AG04449 (cell line): ENCODE data around the gene SLC8A3.

Source experiments
- CTCF ChIA-PET: fragments of 350-600 bp; formaldehyde crosslinking; extraction: SDS; loops from one replicate; lab custom pipeline; 2021; ENCODE audit warnings: antibody characterized with exemption; lab: Yijun Ruan, JAX
- POLR2A ChIA-PET: fragments of 400-600, 350-600 bp; formaldehyde crosslinking; extraction: SDS; loops from one replicate; lab custom pipeline; 2020; ENCODE audit warnings: antibody characterized with exemption, inconsistent platforms; lab: Yijun Ruan, JAX
- DNase-seq: peaks from one replicate; pipeline ENCODE4 v3.0.0-alpha.2; 2010; ENCODE audit warnings: low read depth, low spot score
- H3K4me3 ChIP-seq: 2 replicates; pipeline ENCODE4 v1.5.1; 2011; ENCODE audit warnings: low read depth, mild to moderate bottlenecking, control low read depth, low read length
- TF ChIP-seq, protein P1 (sequence below): IDR thresholded peaks from one replicate; pipeline ENCODE4 v1.5.1; 2011; ENCODE audit warnings: mild to moderate bottlenecking, moderate library complexity, low read length, control low read depth, inconsistent platforms; ENCODE audit not compliant: insufficient read depth; ENCODE audit errors: missing control alignments

Gene SLC8A3

DNA sequence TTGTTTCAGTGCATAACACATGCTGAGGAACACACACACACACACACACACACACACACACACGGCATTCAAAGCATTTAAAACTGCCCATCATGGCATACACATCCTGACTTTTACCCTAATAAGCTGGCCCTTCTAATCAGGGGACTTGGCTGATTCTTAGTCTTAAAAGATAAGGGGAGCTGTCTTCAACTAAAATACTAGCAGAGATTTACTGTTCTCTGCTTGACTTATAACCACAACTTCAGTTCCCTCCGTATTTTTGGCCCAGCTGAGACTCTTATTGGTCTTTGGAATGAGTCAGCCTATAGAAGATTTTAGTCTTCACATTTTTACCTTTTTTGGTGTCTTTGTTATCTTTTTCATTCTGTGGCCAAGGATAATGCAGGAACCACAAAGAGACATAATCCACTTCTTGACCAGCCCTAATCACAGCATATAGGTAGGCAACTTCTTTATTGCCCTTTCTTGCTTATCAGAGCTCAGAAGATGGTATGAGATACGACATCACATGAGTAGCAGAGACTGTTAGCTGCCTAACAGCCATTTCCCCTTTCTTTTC is 25.1 kb upstream of the SLC8A3 start:
- TF ChIP-seq, protein P1, sequence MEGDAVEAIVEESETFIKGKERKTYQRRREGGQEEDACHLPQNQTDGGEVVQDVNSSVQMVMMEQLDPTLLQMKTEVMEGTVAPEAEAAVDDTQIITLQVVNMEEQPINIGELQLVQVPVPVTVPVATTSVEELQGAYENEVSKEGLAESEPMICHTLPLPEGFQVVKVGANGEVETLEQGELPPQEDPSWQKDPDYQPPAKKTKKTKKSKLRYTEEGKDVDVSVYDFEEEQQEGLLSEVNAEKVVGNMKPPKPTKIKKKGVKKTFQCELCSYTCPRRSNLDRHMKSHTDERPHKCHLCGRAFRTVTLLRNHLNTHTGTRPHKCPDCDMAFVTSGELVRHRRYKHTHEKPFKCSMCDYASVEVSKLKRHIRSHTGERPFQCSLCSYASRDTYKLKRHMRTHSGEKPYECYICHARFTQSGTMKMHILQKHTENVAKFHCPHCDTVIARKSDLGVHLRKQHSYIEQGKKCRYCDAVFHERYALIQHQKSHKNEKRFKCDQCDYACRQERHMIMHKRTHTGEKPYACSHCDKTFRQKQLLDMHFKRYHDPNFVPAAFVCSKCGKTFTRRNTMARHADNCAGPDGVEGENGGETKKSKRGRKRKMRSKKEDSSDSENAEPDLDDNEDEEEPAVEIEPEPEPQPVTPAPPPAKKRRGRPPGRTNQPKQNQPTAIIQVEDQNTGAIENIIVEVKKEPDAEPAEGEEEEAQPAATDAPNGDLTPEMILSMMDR = no peak
- POLR2A ChIA-PET = no interaction called here
- CTCF ChIA-PET = no interaction called here
- no peak overlapping the region for H3K4me3 ChIP-seq
- no peak for DNase-seq

DNA sequence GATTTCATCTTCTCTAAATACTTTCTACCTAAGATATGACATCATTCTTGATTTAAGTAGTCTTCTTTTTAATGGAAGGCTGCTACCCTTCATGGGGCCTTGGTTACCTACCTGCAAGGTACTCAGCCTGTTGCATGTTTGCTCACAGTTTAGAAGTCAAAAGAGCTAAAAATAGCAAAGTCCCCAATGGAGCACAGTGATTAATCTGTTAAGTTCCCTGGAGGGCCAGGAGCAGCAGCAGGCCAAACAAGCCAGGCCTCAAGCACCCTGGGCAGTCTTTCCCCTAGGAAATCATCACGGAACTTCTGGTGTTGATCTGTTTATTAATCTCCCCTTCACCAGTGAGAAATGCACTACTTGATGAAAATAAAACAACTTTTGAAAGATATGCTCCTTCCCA is 24.0 kb upstream of the SLC8A3 start:
- POLR2A ChIA-PET = no interaction called here

DNA sequence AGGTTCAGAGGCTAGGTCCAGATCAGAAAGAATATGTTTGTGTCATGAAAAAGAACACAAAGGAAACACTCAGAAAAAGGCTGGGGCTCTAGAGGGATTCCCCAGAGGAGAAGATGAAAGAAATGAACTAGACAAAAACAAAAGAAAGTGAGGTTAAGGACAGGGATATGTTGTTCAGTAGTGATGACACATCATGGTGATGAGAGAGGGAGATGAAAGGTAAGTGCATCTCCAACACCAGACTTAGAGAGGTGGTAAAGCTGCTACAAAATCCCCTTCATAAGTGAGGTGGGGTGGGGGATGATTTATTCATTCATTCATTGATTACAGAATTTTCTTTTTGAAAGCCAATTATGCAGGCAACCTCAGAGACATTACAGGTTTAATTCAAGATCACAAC is 19.6 kb upstream of the SLC8A3 start:
- TF ChIP-seq, protein P1 = no peak
- no peak for DNase-seq
- POLR2A ChIA-PET = no interaction called here
- no peak overlapping the region for H3K4me3 ChIP-seq
- CTCF ChIA-PET = no interaction called here

More for the DNA sequence above, 24.0 kb upstream of the SLC8A3 start:
- CTCF ChIA-PET = no interaction called here
- DNase-seq = no peak
- no peak overlapping the region for H3K4me3 ChIP-seq
- TF ChIP-seq, protein P1 = no peak

- TF ChIP-seq, protein P1 = no peak
- ChIA-PET CTCF (no interaction called here), POLR2A (no interaction called here)
- no peak overlapping the region for H3K4me3 ChIP-seq
- DNase-seq = no peak
Observed at GRCh38 chr14:70203686-70204085, 14.9 kb upstream of the SLC8A3 start.

GRCh38 chr14:70201994-70202393 is 13.2 kb upstream of the SLC8A3 start:
- DNase-seq = no peak
- ChIA-PET POLR2A (no interaction called here), CTCF (no interaction called here)
- H3K4me3 ChIP-seq = no peak overlapping the region
- TF ChIP-seq, protein P1 = no peak

DNA sequence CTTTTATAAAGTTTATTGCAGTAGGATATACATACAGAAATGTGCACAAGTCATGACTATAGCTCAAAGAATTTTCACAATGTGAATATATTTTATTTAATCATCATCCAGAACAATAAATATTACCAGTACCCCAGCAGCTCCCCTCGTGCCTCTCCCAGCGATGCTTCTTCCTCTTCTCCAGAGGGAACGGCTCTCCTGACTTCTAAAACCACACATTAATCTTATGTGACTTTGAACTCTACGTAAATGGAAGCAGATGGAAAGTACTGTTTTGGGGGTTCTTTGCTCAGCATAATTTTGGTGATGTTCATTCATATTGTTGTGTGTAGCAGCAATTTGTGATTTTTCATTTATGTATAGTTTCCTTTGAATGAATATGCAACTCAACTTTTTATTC is 4.6 kb upstream of the SLC8A3 start:
- DNase-seq = no peak
- TF ChIP-seq, protein P1 = no peak
- POLR2A ChIA-PET = no interaction called here
- H3K4me3 ChIP-seq = no peak overlapping the region
- CTCF ChIA-PET = no interaction called here
